ENCODE measurements around the gene TXNDC9. TPM values are rescaled to one million over a fixed set of nuclear protein-coding genes. Genes with fewer than 3 reads are reported as not detected.

Gene TXNDC9
- 10 to 100 TPM; 27.6 to 46.5 (median 35.4) TPM for total RNA-seq

DNA sequence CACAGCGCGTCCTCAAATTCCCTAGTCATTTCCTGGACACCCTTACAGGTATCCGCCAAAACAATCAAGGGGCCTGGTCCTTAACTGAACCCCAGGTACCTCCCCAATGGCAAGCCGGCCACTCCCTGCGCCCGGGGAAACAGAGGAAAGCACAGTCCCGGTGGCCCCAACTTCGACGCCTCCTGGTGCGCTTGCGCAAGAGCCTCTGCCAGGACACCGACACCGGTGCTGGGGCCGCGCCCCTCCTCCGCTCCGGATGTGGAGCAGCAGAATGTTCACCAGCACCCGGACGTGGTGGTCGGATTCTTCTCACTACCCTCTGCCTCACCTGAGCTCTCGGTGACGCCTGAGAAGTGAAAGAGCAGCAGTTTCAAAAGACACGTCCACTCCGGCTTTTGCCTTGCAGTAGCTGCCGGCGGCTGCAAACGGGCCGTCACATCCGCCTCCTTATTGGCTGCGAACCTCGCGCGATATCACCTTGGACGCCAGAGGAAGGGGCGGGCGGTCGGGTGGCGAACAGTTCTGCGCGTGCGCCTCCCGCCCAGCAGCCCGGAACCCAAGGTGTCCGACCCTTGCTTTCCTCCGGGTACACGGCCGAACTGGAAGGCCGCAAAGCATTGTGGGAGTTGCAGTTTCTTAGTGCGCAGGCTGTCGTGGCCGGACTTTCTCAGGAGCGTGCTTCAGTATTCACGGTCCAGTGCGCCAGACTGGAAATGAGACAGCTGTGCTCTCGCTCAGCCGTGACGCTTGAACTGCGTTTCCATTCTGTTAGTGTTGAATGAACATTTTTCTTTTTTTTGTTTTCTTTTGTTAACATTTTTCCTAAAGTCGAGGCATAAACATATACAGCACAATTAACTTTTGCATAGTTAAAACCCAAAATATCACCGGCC, at the start of gene TXNDC9:
TSS of gene TXNDC9 (minus strand) at position 423 of the 893 bp plus-strand sequence. CDS start 3,123 bp downstream, outside the sequence.
- DNase-seq (ENCODE audit: low spot score) (peak; percentile 93), ATAC-seq (ENCODE audit: low FRiP score) (peak; percentile 97)
- TF ChIP-seq, protein P1, sequence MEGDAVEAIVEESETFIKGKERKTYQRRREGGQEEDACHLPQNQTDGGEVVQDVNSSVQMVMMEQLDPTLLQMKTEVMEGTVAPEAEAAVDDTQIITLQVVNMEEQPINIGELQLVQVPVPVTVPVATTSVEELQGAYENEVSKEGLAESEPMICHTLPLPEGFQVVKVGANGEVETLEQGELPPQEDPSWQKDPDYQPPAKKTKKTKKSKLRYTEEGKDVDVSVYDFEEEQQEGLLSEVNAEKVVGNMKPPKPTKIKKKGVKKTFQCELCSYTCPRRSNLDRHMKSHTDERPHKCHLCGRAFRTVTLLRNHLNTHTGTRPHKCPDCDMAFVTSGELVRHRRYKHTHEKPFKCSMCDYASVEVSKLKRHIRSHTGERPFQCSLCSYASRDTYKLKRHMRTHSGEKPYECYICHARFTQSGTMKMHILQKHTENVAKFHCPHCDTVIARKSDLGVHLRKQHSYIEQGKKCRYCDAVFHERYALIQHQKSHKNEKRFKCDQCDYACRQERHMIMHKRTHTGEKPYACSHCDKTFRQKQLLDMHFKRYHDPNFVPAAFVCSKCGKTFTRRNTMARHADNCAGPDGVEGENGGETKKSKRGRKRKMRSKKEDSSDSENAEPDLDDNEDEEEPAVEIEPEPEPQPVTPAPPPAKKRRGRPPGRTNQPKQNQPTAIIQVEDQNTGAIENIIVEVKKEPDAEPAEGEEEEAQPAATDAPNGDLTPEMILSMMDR (IDR thresholded peaks at IDR 0.05), result no peak

DNA sequence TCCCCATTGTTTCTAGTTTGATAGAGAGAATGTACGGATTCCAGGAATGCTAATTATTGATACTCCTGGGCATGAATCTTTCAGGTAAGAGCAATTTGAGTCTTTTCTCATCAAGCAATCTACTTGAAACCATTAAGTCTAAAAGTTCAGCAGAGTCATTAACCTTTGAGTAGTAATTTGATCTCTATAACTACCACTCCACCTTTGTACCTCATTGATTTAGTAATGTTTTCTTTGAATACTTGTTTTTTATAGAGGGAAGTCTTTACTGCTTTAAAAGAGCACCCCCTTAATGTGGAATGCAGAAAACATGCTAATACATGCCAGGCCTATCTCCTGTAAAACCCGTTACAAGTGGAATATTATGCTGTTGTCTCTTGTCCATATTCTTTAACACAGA, 46.0 kb upstream of the TXNDC9 start:
- TF ChIP-seq, protein P1 (IDR thresholded peaks at IDR 0.05), result no peak
- ATAC-seq (ENCODE audit: low FRiP score), result no peak

GRCh38 chr2:99380376-99381010, 44.4 kb upstream of the TXNDC9 start:
- TF ChIP-seq, protein P1 (IDR thresholded peaks at IDR 0.05), result no peak
- no peak for ATAC-seq (ENCODE audit: low FRiP score)
- no peak for DNase-seq (ENCODE audit: low spot score)

More for the DNA sequence above, 46.0 kb upstream of the TXNDC9 start:
- no peak for DNase-seq (ENCODE audit: low spot score)

- ATAC-seq (ENCODE audit: low FRiP score) (no peak), DNase-seq (ENCODE audit: low spot score) (no peak)
- TF ChIP-seq, protein P1 (IDR thresholded peaks at IDR 0.05), result no peak
Measured at GRCh38 chr2:99377879-99378278, 41.7 kb upstream of the TXNDC9 start.

DNA sequence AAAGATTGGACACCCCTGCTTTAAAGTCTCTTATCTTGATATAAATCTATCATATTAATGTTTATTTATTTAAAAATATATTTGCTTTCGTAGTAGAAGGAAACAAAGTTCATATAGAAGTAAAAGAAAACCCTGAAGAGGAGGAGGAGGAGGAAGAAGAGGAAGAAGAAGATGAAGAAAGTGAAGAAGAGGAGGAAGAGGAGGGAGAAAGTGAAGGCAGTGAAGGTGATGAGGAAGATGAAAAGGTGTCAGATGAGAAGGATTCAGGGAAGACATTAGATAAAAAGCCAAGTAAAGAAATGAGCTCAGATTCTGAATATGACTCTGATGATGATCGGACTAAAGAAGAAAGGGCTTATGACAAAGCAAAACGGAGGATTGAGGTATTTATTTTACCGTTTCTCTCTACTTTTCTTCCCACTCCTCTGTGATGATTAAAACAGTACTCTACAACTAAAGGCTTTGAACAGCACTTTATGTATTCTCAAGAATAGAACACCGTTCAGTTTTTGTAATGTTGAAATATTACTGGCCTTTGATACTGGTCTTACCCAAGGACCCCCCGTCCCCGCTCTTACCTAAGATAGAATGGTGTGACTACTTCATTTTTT, 40.2 kb upstream of the TXNDC9 start:
- TF ChIP-seq, protein P1 (IDR thresholded peaks at IDR 0.05), result no peak
- ATAC-seq (ENCODE audit: low FRiP score), result no peak
- no peak for DNase-seq (ENCODE audit: low spot score)

GRCh38 chr2:99374747-99375146, 38.6 kb upstream of the TXNDC9 start:
- ATAC-seq (ENCODE audit: low FRiP score) (no peak), DNase-seq (ENCODE audit: low spot score) (no peak)
- TF ChIP-seq, protein P1 (IDR thresholded peaks at IDR 0.05), result no peak
